Central memory CD8-positive, alpha-beta T cell (primary cell): ENCODE data around the gene SAMD14.

Source experiments
- ATAC-seq: fragments of 150-1000 bp; cut with Tn5 transposase; replicated peaks from 2 replicates; pipeline ENCODE4 v1.10.0; 2022; ENCODE audit warnings: mild to moderate bottlenecking, moderate FRiP score, moderate number of reproducible peaks; ENCODE audit not compliant: poor library complexity, severe bottlenecking; ENCODE audit errors: extremely low read depth
- DNase-seq, 2 donors: peaks; one replicate each; pipeline ENCODE4 v3.0.0; 2021; ENCODE audit warnings: low spot score in 2 of 2
- H3K27ac Mint-ChIP-seq: one replicate; pipeline ENCODE4 v1.8.0; 2022; ENCODE audit warnings: low read depth, mild to moderate bottlenecking, moderate library complexity, mixed read lengths
- H3K27me3 Mint-ChIP-seq: one replicate; pipeline ENCODE4 v1.8.0; 2022; ENCODE audit warnings: mixed read lengths
- H3K36me3 Mint-ChIP-seq: one replicate; pipeline ENCODE4 v1.8.0; 2022; ENCODE audit warnings: mild to moderate bottlenecking, moderate library complexity, mixed read lengths; ENCODE audit not compliant: insufficient read depth
- H3K4me1 Mint-ChIP-seq: one replicate; pipeline ENCODE4 v1.8.0; 2022; ENCODE audit warnings: mixed read lengths
- H3K4me3 Mint-ChIP-seq: one replicate; pipeline ENCODE4 v1.8.0; 2022; ENCODE audit warnings: mild to moderate bottlenecking, moderate library complexity, mixed read lengths
- H3K9me3 Mint-ChIP-seq: one replicate; pipeline ENCODE4 v1.8.0; 2022; ENCODE audit warnings: mixed read lengths

Gene SAMD14

GRCh38 chr17:50105811-50106210 lies 24.1 kb downstream of the SAMD14 start:
- Mint-ChIP-seq H3K27ac (no peak overlapping the region), H3K9me3 (no peaks in the 10 kb centered on the region), H3K36me3 (peaks cover 9% of the 10 kb centered on the region), H3K4me1 (peaks cover 5% of the 10 kb centered on the region), H3K4me3 (no peak overlapping the region), H3K27me3 (no peaks in the 10 kb centered on the region)
- DNase-seq (no peak), ATAC-seq (no peak)

GRCh38 chr17:50103941-50104340 lies 26.0 kb downstream of the SAMD14 start:
- peaks cover 21% of the 10 kb centered on the region for H3K4me1 Mint-ChIP-seq
- H3K4me3 Mint-ChIP-seq: no peak overlapping the region
- H3K27ac Mint-ChIP-seq: no peak overlapping the region
- H3K9me3 Mint-ChIP-seq: no peaks in the 10 kb centered on the region
- no peak for DNase-seq
- peaks cover 17% of the 10 kb centered on the region for H3K36me3 Mint-ChIP-seq
- ATAC-seq: no peak
- no peaks in the 10 kb centered on the region for H3K27me3 Mint-ChIP-seq

- H3K36me3 Mint-ChIP-seq: peaks cover 17% of the 10 kb centered on the region
- ATAC-seq: no peak
- peaks cover 28% of the 10 kb centered on the region for H3K4me1 Mint-ChIP-seq
- no peak overlapping the region for H3K27ac Mint-ChIP-seq
- no peak overlapping the region for H3K4me3 Mint-ChIP-seq
- no peaks in the 10 kb centered on the region for H3K27me3 Mint-ChIP-seq
- no peaks in the 10 kb centered on the region for H3K9me3 Mint-ChIP-seq
- DNase-seq: no peak
Measured at GRCh38 chr17:50103252-50103651, 26.7 kb downstream of the SAMD14 start.

- Mint-ChIP-seq H3K27me3 (no peaks in the 10 kb centered on the region), H3K9me3 (no peaks in the 10 kb centered on the region), H3K27ac (no peak overlapping the region), H3K36me3 (peaks cover 17% of the 10 kb centered on the region), H3K4me1 (peaks cover 30% of the 10 kb centered on the region), H3K4me3 (no peak overlapping the region)
- DNase-seq (no peak), ATAC-seq (no peak)
Measured at GRCh38 chr17:50102164-50102991, 27.6 kb downstream of the SAMD14 start.

GRCh38 chr17:50101346-50102163 lies 28.4 kb downstream of the SAMD14 start:
- Mint-ChIP-seq H3K4me1 (peaks cover 38% of the 10 kb centered on the region), H3K27me3 (no peaks in the 10 kb centered on the region), H3K4me3 (no peak overlapping the region), H3K27ac (no peak overlapping the region), H3K9me3 (no peaks in the 10 kb centered on the region), H3K36me3 (peaks cover 17% of the 10 kb centered on the region)
- no peak for ATAC-seq
- DNase-seq: no peak

GRCh38 chr17:50100921-50101345 lies 29.0 kb downstream of the SAMD14 start:
- Mint-ChIP-seq H3K4me1 (peaks cover 44% of the 10 kb centered on the region), H3K27me3 (no peaks in the 10 kb centered on the region), H3K27ac (no peak overlapping the region), H3K9me3 (no peaks in the 10 kb centered on the region), H3K4me3 (no peak overlapping the region), H3K36me3 (peaks cover 16% of the 10 kb centered on the region)
- DNase-seq (no peak), ATAC-seq (no peak)

GRCh38 chr17:50100480-50100883 lies 29.5 kb downstream of the SAMD14 start:
- H3K36me3 Mint-ChIP-seq: peaks cover 18% of the 10 kb centered on the region
- no peaks in the 10 kb centered on the region for H3K27me3 Mint-ChIP-seq
- no peaks in the 10 kb centered on the region for H3K9me3 Mint-ChIP-seq
- ATAC-seq (no peak), DNase-seq (no peak)
- H3K4me1 Mint-ChIP-seq: peaks cover 48% of the 10 kb centered on the region
- H3K27ac Mint-ChIP-seq: no peak overlapping the region
- H3K4me3 Mint-ChIP-seq: no peak overlapping the region

GRCh38 chr17:50099003-50099402 lies 31.0 kb downstream of the SAMD14 start:
- no peak overlapping the region for H3K4me3 Mint-ChIP-seq
- no peaks in the 10 kb centered on the region for H3K27me3 Mint-ChIP-seq
- DNase-seq (no peak), ATAC-seq (no peak)
- no peak overlapping the region for H3K27ac Mint-ChIP-seq
- no peaks in the 10 kb centered on the region for H3K9me3 Mint-ChIP-seq
- peaks cover 58% of the 10 kb centered on the region for H3K4me1 Mint-ChIP-seq
- peaks cover 30% of the 10 kb centered on the region for H3K36me3 Mint-ChIP-seq

- DNase-seq: no peak
- no peak overlapping the region for H3K4me3 Mint-ChIP-seq
- H3K27me3 Mint-ChIP-seq: no peaks in the 10 kb centered on the region
- H3K36me3 Mint-ChIP-seq: peaks cover 30% of the 10 kb centered on the region
- no peak for ATAC-seq
- H3K27ac Mint-ChIP-seq: no peak overlapping the region
- H3K4me1 Mint-ChIP-seq: peaks cover 58% of the 10 kb centered on the region
- H3K9me3 Mint-ChIP-seq: no peaks in the 10 kb centered on the region
Measured at GRCh38 chr17:50098583-50098982, 31.4 kb downstream of the SAMD14 start.

- H3K4me1 Mint-ChIP-seq: peaks cover 63% of the 10 kb centered on the region
- H3K27me3 Mint-ChIP-seq: no peaks in the 10 kb centered on the region
- no peak overlapping the region for H3K4me3 Mint-ChIP-seq
- no peak overlapping the region for H3K27ac Mint-ChIP-seq
- DNase-seq: no peak
- no peak for ATAC-seq
- H3K9me3 Mint-ChIP-seq: no peaks in the 10 kb centered on the region
- peaks cover 30% of the 10 kb centered on the region for H3K36me3 Mint-ChIP-seq
Measured at GRCh38 chr17:50097926-50098325, 32.0 kb downstream of the SAMD14 start.

- Mint-ChIP-seq H3K27ac (no peak overlapping the region), H3K27me3 (no peaks in the 10 kb centered on the region), H3K36me3 (peaks cover 30% of the 10 kb centered on the region), H3K4me3 (no peak overlapping the region), H3K4me1 (peaks cover 63% of the 10 kb centered on the region), H3K9me3 (no peaks in the 10 kb centered on the region)
- ATAC-seq (no peak), DNase-seq (no peak)
Measured at GRCh38 chr17:50097455-50097854, 32.5 kb downstream of the SAMD14 start.

- Mint-ChIP-seq H3K4me1 (peaks cover 63% of the 10 kb centered on the region), H3K27ac (no peak overlapping the region), H3K9me3 (no peaks in the 10 kb centered on the region), H3K4me3 (peak overlapping the region; percentile 94), H3K36me3 (peaks cover 30% of the 10 kb centered on the region), H3K27me3 (no peaks in the 10 kb centered on the region)
- DNase-seq (no peak), ATAC-seq (no peak)
Measured at GRCh38 chr17:50096758-50097157, 33.2 kb downstream of the SAMD14 start.

GRCh38 chr17:50096092-50096491 lies 33.9 kb downstream of the SAMD14 start:
- H3K4me3 Mint-ChIP-seq: peak overlapping the region; percentile 94
- ATAC-seq (no peak), DNase-seq (no peak)
- no peaks in the 10 kb centered on the region for H3K9me3 Mint-ChIP-seq
- no peaks in the 10 kb centered on the region for H3K27me3 Mint-ChIP-seq
- peaks cover 28% of the 10 kb centered on the region for H3K36me3 Mint-ChIP-seq
- H3K4me1 Mint-ChIP-seq: peaks cover 63% of the 10 kb centered on the region
- no peak overlapping the region for H3K27ac Mint-ChIP-seq
